GM19023 (cell line): ENCODE measurements around the gene SDHAF1.

Experiments
- ATAC-seq: cut with Tn5 transposase; IDR thresholded peaks from one replicate; pipeline ENCODE4 v1.9.1; 2021; ENCODE audit warnings: mild to moderate bottlenecking, moderate library complexity; ENCODE audit not compliant: unreplicated experiment

Gene SDHAF1

DNA sequence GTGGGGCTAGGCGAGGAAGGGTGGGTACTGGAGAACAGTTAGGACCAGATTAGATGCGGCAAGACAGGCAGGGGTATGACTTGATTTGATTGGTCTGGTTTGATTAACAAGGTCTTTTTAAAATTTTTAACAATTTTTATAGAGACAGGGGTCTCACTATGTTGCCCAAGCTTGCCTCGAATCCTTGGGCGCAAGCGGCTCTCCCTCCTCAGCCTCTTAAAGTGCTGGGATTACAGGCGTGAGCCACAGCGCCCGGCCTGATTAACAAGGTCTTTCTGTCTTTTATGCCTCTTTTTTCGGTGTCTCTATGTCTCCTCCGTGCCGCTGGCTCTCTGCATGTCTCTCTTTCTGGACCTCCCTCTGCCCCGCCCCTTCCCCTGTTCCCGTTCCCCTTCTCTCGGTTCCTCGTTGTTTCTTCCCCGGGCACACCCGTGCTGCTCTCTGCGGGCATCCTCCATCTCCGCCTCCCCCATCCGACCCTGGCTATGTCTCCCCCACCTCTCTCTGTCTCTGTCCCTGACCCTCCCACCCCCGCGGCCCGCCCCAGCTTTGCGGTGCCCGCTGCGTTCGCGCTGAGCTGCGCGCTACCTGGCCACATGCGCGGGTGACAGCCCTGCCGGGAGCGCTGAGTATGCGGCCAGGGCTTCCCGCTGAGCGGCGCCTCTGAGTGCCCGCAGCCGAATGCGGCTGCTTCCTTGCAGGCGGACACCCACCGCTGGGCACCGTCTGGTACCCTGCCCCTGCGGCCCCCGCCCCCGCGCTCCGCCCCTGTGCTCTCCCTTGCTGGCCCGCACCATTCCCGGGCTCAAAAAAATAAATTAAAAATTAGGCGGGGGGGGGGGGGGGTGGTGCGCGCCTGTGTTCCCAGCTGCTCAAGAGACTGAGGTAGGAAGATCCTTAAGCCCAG, 8.1 kb upstream of the SDHAF1 start:
- no peak for ATAC-seq

DNA sequence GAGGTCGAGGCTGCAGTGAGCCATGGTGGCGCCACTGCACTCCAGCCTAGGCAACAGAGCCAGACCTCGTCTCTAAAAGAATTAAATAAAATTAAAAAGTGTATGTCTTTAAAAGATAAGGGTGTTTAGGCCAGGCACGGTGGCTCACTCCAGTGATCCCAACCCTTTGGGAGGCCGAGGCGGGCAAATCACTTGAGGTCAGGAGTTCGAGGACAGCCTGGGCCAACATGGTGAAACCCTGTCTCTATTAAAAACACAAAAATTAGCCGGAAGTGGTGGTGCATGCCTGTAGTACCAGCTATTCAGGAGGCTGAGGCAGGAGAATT, 7.5 kb upstream of the SDHAF1 start:
- no peak for ATAC-seq

DNA sequence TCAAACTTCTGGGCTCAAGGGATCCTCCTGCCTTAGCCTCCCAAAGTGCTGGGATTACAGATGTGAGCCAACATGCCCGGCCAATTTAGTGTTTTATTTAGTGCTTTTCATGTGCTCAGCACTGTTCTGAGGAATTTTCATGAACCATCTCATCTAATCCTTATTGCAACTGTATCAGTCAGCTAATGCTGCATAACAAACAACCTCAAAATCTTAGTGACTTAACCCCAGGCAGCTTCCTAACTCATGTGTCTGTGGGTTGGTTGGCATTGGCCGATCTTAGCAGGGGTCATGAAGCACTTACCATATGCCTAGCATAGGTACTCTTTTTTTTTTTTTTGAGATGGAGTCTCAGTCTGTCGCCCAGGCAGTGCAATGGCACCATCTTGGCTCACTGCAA, 6.2 kb upstream of the SDHAF1 start:
- no peak for ATAC-seq

DNA sequence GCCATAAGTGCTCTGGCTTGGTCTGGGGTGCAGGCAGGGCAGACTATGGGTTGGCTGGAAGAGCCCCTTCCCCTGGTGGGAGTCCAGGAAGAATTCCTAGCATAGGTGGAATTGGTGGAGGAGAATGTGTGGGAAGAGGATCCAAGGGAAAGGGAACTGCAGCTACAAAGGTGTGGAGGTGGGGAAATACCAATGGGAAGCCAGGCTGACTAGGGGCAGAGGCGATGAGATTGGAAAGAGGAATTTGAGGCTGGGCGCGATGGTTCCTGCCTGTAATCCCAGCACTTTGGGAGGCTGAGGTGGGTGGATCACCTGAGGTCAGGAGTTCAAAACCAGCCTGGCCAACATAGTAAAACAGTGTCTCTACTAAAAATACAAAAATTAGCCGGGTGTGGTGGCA, 4.8 kb upstream of the SDHAF1 start:
- ATAC-seq = no peak

DNA sequence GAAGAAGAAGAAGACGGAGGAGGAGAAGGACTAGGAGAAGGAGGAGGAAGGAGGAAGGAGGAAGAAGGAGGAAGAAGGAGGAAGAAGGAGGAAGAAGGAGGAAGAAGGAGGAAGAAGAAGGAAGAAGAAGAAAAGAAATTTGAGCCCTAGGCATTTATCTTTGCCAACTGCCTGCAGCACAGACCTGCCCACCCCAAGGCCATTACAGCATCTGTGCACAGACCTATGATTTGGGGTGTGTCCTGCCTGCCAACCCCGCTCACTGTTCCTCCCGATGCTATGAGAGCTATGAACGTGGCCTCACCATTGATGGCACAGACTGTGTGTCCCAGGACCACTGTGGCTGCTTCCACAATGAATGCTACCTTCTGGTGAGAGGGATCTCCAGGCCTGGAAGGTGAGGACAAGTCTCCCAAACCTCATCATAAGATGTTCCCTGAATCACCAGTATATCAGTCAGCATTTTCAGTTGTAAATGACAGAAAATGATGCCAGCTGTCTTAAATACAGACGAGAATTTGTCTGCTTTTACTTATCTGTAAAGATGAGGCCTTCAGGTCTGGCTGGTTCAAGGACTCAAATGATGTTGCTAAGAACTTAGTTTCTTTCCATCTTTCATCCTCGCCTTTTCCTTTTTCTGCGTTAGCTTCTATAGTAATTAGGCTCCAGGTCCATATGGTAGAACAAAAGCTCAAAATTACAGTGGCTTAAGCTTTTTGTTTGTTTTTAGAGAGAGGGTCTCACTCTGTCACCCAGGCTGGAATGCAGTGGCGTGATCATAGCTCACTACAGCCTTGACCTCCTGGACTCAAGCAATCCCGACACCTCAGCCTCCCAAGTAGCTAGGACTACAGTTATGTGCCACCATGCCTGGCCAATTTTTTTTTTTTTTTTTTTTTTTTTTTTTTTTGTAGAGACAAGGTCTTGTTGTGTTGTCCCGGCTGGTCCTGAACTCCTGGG, 3.9 kb upstream of the SDHAF1 start:
- no peak for ATAC-seq

DNA sequence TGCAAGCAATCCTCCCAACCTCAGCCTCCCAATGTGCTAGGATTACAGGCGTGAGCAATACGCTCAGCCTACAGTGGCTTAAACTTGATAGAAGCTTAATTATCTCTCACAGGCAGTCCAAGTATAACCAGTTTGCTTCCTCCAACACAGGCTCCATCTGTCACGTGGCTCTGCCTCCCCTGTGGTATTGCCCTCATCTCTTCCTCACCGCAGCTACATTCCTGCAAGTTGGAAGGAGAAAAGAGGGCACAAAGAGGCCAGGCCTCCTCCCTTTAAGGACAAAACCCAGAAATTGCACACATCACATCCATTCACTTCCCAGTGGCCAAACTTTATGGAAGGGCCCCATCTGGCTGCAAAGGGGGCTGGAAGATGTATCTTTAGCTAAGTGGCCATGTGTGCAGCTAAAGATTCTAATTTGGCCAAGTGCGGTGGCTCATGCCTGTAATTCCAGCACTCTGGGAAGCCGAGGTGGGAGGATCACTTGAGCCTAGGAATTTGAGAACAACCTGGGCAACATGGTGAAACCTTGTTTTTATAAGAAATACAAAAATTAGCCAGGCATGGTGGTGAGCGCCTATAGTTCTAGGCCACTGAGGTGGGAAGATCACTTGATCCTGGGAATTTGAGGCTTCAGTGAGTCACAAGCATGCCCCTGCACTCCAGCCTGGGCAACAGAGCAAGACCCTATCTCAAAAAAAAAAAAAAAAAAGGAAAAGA, 3.1 kb upstream of the SDHAF1 start:
- ATAC-seq = no peak

DNA sequence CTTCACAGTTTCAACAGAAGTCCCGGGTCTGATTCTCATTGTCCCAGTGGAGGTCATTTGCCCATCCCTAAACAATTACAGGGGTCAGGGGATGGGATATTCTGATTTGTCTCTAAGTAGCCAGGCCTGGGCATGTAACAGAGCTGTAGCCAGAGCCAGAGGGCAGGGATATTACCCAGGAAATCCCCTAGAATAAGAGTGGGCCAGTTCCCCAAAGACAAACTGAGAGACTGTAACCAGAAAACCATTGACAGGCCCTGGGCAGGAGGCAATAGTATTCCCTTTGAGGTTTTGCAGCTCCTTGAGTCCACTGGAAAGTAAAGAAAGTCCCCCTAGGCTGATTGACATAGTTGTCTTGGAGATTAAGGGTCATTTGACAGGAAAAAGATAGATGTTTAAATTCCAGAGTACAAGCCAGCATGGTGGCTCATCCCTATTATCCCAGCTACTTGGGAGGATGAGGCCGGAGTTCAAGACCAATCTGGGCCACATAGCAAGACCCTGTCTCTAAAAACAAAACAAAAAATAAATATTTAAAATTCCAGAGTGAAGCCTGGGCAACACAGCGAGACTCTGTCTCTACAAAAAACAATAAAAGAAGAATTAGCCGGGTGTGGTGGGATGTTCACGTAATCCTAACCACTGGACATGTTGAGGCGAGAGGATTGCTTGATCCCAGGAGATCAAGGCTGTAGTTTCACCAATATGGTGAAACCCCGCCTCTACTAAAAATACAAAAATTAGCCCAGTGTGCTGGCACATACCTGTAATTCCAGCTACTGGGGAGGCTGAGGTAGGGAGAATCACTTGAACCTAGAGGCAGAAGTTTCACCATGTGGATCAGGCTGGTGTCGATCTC, 1.9 kb upstream of the SDHAF1 start:
- ATAC-seq = no peak

DNA sequence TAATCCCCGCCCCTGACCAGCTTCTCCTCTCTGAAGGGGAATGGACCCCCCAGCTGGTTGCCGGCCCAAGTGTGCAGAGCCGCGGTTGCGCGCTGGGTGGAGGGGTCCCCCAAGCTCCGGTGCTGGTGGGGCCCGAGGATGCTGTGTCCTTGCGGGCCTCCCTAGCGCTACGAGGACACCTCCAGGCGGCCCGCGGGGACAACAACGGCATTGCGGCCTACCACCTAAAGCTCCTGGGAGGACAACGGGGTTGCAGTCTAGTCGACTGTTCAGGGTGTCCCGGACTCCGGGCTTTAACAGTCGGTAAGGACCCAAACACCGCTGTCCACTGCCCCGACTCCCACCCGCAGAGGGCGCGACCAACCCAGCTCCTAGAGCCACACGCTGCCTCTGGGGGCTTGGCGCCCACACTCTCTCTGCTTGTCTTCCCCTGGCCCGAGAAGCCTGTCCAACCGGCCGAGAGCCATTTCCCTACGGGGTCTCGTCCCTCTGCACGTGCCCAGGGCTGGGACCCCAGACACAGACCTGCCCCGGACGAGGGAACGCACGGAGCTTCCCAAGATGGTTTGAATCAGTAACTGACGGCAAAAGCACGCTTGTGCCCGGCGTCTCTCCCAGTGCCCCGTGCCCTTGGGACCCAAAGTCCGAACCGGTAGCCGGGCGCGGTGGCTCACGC, 927 bp upstream of the SDHAF1 start:
- ATAC-seq = no peak

DNA sequence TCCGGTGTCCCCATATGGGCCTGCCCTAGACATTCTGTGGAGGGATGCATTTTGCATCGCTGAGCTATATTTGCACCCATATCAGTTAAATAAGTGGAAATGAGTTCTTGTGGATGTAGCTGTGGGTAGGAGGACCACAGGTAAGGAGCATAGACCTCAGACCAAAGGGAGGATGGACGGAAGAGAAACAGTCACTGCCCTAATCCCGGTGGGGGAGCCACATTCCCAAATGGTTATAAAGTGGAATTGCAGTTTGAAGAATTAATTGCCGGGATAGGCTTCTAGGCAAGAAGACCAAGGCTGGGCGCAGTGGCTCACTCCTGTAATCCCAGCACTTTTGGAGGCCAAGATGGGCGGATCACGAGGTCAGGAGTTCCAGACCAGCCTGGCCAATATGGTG, 1.8 kb downstream of the SDHAF1 start:
- no peak for ATAC-seq

DNA sequence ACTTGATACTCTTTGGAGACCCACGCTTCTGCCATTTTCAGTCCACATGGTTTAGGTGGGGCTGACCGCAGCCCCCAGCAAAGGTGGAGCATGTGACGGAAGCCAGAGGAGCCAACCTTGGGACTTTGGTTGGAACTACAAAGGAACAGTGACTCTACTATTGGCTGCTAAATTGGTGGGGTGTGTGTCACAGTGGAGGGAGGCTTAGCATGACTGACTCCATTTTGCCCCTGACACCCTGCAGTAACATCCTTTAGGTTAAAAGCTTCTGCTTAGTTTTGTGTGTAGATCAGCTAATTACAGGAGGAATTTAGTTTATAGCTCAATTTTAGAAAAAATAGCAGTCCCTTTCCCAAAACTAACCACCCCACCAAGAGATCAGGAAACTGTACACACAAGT, 6.6 kb downstream of the SDHAF1 start:
- ATAC-seq = no peak

DNA sequence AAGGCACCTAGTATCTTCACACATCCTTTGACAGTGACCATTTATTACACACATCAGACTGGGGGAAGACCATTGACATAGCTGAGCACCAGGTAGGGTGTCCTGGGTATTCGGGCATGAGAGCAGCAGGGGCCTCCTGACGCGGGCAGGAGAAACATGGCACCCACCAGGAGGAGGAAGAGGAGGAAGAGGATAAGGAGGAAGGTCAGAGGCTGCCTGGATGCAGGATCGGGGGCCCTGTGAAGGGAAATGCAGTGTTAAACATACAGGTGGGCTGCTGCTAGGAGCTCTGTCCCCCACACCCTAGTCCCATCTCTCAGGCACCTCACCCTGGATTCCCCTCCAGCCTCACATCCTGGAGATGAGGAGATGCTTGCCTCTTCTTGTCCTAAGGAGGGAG, 8.3 kb downstream of the SDHAF1 start:
- no peak for ATAC-seq

DNA sequence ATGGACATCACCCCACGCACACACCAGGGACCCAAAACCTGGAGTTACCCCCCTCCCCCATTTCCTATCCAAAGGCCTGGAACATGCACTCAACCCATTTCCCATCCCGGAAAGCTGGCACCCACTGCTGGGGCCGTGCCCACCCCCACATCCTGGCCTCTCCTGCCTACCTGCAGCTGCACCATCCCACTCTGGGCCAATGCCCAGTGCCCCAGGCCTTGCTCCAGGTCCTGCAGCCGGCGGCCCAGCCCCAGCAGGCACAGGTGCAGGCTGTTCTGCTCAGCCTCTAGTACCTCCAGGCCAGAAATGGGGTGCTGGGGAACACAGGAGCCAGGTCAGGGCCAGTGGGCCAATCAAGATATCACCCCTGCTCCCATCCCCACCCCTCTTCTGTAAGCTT, 12.0 kb downstream of the SDHAF1 start:
- ATAC-seq = no peak

DNA sequence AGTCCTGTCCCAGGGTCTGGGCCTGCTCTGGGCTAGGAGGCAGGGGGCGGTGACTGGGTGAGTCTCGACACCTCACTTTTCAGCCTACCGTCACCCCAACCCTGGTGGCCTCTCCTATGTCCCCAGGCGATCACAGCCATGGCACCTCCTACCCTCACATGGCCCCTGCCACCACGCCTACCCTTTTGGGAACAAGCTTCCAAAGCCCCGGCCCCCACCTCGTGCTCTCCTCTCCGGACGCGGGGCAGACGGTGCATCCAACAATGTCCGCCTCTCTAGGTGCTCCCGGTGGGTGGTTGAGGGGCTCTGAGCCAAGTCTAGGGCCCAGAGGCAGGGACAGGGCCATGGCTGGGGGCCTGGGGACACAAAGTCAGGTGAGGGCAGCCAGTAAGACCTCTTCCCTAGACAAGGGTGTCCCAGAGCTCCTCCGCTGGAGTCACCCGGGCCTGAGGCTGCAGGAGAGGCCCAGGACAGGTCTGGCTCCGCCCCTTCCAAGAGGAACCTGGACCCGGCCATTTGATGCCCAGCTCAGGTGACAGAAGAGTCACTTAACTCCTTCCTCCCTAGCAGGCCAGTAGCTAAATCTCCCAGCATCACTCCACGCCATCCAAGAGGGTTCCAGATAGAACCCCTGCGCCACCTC, 13.5 kb downstream of the SDHAF1 start, which contains the start of gene SYNE4:
Gene SYNE4, minus strand, starts transcription at position 478 of the 643 bp plus-strand sequence. Its CDS starts 132 bp downstream, at position 346.
- ATAC-seq = no peak

DNA sequence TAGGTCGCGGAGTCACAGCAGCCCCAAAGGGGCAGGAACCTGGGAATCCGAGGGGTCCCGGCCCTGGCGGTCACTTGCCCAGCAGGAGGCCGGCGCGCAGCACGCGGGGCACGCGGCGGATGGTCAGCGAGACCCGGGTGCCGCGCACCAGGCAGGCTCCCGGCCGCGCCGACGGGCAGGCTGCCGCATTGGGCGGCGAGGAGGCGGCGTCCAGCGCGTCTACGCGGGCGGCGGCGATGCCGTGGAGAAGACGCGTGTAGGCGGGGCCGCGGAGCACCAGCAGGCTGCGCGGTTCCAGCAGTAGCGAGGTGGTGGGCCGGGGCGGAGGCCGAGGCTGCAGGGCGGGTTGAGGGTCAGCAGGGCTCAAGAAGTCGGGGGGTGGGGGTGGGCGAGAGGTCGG, 14.2 kb downstream of the SDHAF1 start:
- ATAC-seq = no peak

DNA sequence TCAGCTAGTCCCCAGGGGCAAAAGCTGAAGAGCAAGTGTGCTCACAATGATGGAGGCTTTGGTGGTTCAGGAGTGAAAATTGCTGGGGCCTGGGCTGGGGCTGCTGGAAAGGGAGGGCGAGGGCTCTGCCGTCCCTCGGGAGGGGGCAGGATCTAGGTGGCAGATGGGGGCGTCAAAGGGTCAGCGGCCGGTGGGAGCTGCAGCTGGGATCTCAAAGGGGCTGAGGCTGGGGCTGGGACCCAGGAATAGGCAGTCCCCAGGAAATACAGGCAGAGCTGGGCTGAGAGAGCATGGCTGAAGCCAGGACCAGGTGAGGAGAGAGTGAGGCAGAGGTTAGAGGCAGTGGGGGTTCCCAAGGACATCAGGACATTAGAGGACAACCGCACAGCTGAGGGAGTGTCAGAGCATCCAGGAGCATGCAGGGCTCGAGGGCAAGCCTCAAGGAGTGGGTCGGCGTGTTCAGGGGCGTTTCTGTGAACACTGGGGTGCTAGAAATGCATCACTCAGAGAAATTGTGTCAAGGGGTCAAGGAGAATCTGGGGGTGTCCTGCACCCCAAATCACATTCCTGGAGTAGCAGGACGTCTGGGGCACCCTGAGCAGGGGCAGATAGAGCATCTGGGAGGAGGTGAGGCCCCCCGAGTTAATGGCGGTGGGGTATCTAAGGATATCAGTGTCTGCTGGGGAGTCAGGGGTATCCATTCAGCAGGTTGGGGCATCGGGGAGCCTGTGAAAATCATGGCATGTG, 14.8 kb downstream of the SDHAF1 start:
- ATAC-seq = no peak

DNA sequence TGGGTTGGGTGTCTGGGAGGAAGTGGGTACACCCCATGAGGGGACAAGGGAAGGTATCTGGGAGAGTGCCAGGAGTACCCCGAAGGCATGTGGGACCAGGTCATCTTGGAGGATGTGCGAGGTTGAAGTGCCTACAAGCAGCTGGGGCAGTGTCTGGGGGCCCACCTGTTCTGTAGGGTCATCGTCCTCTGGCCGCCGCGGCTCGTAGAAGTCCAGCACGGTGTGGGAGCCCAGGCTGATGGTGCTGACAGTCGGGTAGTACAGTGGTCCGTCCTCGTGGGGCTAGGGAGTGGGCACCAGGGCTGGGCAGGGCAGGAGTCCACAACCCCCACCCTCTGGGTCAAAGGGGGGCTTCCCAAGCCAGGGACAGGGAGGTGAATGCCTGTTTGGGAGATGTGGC, 15.4 kb downstream of the SDHAF1 start:
- no peak for ATAC-seq

DNA sequence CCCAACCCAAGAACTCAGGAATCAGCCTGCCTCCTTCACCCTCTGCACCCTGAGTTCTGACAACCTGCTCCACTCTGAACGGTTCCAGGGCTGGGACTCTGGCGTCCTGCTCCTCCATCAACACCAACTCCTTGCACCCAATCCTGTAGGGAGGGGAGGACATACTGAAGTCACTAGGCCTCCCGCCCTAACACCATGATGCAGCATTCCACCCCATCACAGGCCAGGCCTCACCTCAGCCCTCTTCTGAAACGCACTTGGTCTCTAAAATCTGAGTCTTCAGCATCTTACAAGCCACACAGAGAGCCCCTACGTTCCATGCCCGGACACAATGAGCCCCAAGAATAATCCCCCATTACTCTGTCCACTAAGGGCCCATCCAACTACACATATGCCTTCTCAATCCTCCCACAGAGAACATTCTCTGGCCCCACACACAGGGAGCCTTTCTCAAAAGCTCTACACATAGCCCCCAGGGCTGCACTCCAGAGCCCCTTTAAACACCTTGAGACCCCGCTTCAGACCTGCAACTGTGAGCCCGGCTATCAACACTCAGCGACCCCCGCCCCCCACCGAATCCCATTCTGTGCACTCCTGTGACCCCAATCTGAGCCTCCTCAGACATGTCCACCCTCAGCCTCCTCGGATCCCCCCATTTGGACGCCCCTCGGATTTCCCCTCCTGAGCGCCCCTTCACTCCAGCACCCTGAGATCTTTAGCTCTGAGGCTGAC, 18.5 kb downstream of the SDHAF1 start:
- ATAC-seq = no peak
